ENCODE data around the gene RFTN1.

GRCh38 chr3:16514021-16514700, 662 bp upstream of the RFTN1 start:
- no peak for TF ChIP-seq FOSL1 (IDR thresholded peaks at IDR 0.05; ENCODE audit: insufficient read depth, low read depth, low read length)
- no peak for TF ChIP-seq CTCF (IDR thresholded peaks at IDR 0.05; ENCODE audit: control extremely low read depth in 1 of 3, insufficient read depth in 1 of 3, low read depth in 1 of 3, low read length in 3 of 3)
- no peak for TF ChIP-seq CHD2 (IDR thresholded peaks at IDR 0.05; ENCODE audit: low read length)
- TF ChIP-seq MAX (IDR thresholded peaks at IDR 0.05) = no peak
- TF ChIP-seq EZH2 (IDR thresholded peaks at IDR 0.05; ENCODE audit: low read depth, low read length, severe bottlenecking) = no peak
- TF ChIP-seq POLR2A (IDR thresholded peaks at IDR 0.05; ENCODE audit: control extremely low read depth in 1 of 2, low read depth in 2 of 2, low read length in 2 of 2) = no peak
- TF ChIP-seq EP300 (IDR thresholded peaks at IDR 0.05; ENCODE audit: borderline replicate concordance in 1 of 2, low read depth in 2 of 2, low read length in 2 of 2) = no peak
- TF ChIP-seq RFX5 (IDR thresholded peaks at IDR 0.05; ENCODE audit: borderline replicate concordance, low read depth, low read length) = no peak
- no peak for TF ChIP-seq CBX8 (IDR thresholded peaks at IDR 0.05; ENCODE audit: borderline replicate concordance, low read depth, low read length)
- TF ChIP-seq TEAD4 (IDR thresholded peaks at IDR 0.05; ENCODE audit: low read depth, low read length) = no peak
- no peak for TF ChIP-seq KDM4A (IDR thresholded peaks at IDR 0.05; ENCODE audit: low read depth, low read length, severe bottlenecking)

Data from H1 (cell line).